Measurements from ENCODE around the gene SEC63.

GRCh38 chr6:107981695-107982094 is 23.7 kb upstream of the SEC63 start:
- TF ChIP-seq CTCF (IDR thresholded peaks at IDR 0.05) (no peak), POLR2A (IDR thresholded peaks at IDR 0.05) (no peak)
